ENCODE measurements around the gene S100A9. TPM values are rescaled to one million over a fixed set of nuclear protein-coding genes. Genes with fewer than 3 reads are reported as not detected.

Gene S100A9
- polyA plus RNA-seq, 1 donor, result 6.2 TPM

DNA sequence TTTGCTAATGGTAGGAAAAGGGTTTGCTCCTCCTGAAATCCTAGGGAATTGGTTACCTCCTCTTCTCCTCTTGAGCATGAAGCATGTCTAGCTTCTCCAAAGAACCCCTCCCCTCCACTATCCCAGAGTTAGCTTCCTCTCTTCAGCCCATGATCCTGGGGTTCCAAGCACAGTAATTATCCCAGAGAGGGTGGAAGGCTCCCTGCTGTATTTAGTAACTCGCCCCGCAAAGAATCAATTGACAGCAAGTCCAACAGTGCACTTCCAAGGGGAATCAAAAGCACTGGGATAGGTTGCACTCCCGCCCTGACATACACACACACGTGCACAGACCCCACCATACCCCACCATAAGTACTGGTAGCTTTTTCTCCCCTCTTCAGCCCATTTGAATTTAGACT, 30.1 kb downstream of the S100A9 start:
- DNase-seq, result no peak

DNA sequence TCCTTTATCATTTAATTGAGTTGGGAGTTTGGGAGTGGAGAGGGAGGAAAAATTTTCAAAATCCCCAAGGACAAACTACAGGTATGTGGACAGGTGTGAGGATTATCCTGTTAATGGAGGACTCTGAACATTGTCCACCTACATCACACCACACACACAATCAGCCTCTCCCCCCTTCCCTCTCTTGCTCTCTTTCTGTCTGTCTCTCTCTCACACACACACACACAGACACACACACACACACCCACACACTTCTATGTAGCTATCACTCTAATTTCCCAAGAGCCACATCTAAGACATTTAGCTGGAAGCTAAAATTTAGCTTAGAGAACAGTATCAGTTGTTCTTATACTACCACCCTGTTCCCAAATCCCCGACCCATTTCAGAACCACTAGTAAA, 31.7 kb downstream of the S100A9 start:
- DNase-seq, result no peak

- no peak for DNase-seq
Measured at GRCh38 chr1:153389973-153390879, 32.6 kb downstream of the S100A9 start.

- DNase-seq, result no peak
Measured at GRCh38 chr1:153390938-153391710, 33.5 kb downstream of the S100A9 start, which contains the start of gene S100A8. Gene S100A8, minus strand, starts transcription at chr1:153391073. Its CDS starts 538 bp downstream, at chr1:153390535.

GRCh38 chr1:153392258-153392657, 34.6 kb downstream of the S100A9 start:
- no peak for DNase-seq

DNA sequence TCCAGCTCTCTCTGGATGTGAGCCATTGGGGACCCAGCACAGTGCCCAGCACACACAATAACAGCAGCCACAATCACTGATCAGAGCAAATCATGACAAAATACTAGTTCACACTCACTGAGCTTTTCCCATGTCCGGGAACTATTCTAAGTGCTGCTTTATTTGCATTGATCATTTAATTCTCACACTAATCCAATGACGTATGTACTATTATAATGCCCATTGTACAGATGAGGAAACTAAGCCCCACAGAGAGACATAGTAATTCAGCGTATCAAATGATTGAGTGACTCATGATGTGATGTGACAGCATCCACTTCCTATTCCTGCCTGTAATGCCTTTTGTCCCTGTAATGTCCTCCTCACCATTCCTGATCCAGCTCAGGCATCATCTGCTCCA, 35.2 kb downstream of the S100A9 start:
- no peak for DNase-seq

GRCh38 chr1:153393926-153394325, 36.3 kb downstream of the S100A9 start:
- DNase-seq, result no peak

DNA sequence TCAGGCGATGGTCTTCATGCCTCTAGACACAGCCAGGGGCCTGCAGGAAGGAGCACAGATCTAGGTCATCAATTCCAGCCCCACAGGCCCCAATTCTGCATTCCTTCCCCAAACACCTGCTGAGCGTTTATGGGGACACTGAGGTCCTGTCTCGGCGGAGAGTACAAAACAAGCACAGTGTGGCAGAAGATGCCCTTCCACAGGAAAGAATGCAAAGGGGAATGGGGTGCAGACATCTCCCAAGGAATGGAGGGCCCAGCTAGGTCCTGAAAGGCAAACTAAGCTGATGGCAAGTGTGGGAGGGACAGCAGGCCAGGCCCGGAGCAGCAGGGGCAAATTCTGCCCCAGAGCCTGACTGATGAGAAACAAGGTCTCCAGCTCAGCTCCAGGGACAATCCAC, 36.7 kb downstream of the S100A9 start:
- DNase-seq, result no peak

DNA sequence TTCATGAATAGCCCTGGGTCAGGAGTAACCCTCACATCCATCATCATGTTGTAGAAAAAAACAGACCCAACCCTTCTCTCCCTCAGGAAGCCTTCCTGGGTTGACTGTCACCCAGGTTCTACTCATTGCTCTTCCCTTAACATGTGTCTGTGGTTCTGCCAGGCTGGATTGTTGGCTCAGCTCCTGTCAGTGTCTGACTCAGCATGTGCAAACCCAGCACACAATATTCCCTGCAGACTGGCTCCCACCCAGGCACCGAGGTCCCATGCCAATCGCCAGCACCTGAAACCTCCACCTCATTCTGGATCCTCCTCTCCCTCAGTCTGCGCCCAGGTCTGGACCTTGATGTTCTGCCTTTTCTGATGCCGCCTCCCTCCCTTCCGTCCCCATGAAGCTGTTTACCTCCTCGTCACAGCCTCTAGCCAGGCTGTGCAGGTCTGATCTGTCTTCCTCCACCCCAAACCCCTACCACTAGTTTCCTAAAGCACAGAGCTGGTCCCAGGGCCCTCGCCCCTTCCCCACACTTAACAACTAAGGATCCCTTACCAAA, 37.6 kb downstream of the S100A9 start:
- no peak for DNase-seq

- DNase-seq, result no peak
Measured at GRCh38 chr1:153395776-153396175, 38.1 kb downstream of the S100A9 start.

- DNase-seq, result no peak
Measured at GRCh38 chr1:153396461-153396860, 38.8 kb downstream of the S100A9 start.

DNA sequence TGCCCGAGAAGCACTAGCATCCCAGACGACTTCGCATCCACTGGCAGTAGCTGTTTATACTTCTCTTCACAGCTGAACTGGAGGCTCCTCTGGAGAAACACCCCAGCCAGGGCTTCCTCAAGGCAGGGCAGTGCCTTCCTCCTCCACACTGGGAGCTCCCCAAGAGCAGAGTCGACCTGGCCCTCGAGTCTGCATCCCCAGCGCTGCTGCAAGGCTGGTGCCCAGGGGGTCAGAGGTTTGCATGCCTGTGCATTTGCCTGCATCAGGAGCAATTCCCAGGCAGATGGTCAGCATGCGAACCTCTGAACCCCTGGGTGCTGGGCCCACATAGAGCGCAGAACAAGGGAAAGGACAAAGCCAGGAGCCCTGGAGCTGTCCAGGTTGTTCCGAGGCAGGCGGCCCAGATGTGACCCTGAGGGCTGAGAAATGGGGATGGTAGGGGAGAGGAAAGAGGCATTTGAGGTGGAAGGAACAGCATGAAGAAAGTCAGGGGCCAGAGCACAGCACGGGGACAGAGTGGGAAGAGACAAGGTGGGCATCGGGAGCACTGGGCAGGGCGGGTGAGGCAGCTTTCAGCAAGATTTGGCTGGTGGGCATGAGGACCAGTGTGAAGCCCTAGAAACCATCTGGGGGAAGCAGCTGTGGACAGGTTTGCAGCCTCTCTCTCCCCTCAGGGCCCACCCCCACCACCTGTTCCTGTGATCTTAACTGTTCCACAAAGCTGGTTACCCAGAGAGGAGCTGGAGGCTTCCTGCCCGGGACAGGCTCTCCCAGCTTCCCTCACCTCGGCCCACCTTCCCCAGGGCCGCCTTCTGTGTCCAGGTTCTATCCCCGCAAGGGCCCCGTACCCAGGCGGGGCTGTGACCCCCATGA, 39.6 kb downstream of the S100A9 start:
- no peak for DNase-seq

- DNase-seq, result no peak
Measured at GRCh38 chr1:153397924-153398651, 40.4 kb downstream of the S100A9 start.

DNA sequence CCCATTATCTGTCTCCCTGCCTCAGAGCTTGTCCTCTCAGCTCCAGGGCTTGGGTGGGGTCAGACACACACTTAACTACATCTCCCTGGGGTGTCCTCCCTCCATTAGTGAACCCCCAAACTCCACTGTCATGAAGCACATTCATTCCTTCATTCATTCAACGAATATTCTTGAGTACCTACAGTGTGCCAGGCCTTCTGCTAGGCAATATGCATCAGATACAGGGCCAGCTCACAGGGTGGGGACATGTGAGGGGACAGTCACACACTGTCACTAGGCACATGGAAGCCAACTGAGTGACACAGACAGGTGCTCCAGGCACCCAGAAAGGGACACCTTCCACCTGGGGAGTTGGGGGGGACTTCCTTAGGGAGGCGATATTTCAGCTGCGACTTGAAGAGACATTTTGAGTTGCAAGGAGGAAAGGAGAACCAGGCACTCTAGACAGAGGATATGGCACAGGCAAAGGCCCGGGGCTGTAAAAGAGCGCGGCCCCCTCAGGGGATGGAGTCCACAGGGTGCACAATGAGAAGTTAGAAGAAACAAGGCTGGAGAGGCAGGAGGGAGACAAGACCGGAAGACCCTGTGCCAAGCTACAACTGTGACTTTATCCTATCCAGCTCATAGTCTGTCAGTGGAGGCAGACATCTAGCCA, 41.9 kb downstream of the S100A9 start:
- no peak for DNase-seq

DNA sequence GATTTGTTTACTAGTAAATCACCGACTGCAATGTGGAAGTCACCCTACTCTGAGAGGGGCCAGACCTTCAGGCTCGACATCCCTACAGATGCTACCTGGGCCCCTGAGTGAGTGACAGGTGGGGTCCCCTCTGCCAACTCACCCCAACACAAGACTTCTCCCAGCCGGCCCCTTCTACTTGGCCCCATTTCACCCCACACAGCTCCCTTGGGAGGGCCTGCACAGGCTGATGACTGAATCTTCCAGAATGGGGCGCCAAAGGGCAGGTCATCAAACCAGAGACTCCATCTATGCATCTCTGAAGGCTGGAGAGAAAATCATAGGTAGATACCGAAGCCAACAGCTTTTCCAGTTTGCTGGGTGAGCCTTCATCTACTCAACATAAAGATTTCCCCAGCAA, 42.6 kb downstream of the S100A9 start:
- DNase-seq, result no peak

DNA sequence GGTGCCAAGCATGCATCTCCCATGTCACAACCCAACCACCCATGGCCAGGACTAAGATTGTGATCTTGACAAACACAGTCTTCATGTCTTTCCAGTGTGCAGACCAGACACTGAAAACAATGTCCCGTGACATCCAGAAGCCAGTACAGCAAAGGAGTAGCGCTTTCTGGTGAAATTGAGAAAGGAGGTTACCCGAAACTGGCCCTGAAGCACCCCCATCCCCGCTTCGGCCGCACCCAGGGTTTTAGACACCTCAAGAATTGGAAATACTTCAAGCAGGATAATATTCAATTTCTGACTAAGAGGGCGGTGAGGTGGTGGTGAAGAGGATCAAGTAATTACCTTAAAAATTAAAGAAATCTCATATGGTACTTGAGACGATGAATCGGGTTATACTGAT, 43.8 kb downstream of the S100A9 start:
- DNase-seq, result no peak

DNA sequence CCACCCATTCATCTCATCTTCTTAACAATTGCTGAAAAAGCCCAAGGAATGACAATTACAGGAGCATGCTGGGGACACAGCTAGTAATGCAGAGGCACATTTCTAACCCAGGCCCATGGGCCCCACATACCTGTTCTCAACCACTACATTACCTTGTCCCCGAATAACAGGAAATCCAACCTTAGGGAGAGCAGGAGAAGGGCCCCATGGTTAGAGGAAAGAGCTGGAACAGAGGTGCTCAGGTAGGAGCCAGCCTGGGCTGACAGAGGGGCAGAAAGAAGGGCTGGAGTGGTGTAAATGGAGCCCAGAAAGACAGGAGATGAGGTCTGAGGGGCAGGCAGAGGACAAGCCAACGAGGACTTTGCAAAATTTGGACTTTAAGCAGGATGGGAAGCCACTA, 44.6 kb downstream of the S100A9 start:
- DNase-seq, result no peak

DNA sequence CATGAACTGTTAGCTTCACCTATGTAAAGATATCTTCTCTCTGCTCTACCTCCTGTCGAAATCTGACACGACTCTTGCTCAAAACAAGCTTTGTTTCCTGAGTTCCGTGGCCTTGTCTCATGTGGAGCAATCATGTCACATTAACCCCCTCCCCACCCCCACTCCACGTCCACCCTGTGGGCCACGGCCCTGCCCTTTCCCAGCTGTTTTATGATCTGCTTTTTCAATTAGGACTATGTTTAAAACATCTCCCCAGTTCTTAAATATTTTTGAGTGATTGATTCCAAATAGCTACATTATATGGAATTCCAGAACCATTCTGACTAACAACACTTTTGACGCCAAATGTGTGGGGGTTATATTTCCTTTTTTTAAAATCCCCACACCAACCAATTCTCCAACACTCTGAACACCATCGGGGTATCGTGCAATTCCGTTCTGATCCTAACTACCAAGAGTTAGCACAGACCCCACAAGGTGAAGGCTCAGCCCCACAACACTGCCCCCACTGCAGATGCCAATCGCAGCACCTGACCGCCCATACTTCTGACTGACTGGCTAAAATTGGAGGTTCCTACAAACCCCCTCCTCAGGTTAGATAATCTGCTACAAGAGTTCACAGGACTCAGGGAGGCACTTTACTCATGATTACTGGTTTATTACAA, 45.9 kb downstream of the S100A9 start:
- DNase-seq, result no peak

- DNase-seq, result no peak
Measured at GRCh38 chr1:153404086-153404635, 46.5 kb downstream of the S100A9 start.

- no peak for DNase-seq
Measured at GRCh38 chr1:153404768-153405167, 47.1 kb downstream of the S100A9 start.

Data from left kidney (tissue), 2 donors.